Fibroblast of lung (primary cell): ENCODE results near the gene DCAF10. TPM values are rescaled to one million over a fixed set of nuclear protein-coding genes. Genes with fewer than 3 reads are reported as not detected.

Source experiments
- DNase-seq, 2 donors: peaks; one replicate each; pipeline versions ENCODE4 v3.0.0 to v3.0.0-alpha.2; 2010; ENCODE audit warnings: low read depth in 2 of 2
- H2AFZ ChIP-seq: 2 replicates; pipeline ENCODE4 v1.5.1; 2012; ENCODE audit warnings: low read length, control low read depth, inconsistent platforms
- H3K27ac ChIP-seq: 2 replicates; pipeline ENCODE4 v1.5.1; 2011; ENCODE audit warnings: low read length, control low read depth; ENCODE audit not compliant: insufficient read depth
- H3K27me3 ChIP-seq: 2 replicates; pipeline ENCODE4 v1.5.1; 2011; ENCODE audit warnings: mild to moderate bottlenecking, low read length; ENCODE audit not compliant: control insufficient read depth, insufficient read depth
- H3K36me3 ChIP-seq: 2 replicates; pipeline ENCODE4 v1.5.1; 2011; ENCODE audit warnings: low read length; ENCODE audit not compliant: control insufficient read depth, insufficient read depth
- H3K4me1 ChIP-seq: 2 replicates; pipeline ENCODE4 v1.5.1; 2011; ENCODE audit warnings: low read length; ENCODE audit not compliant: control insufficient read depth, insufficient read depth; ENCODE audit errors: extremely low read depth
- H3K4me2 ChIP-seq: 2 replicates; pipeline ENCODE4 v1.5.1; 2011; ENCODE audit warnings: low read length, control low read depth; ENCODE audit not compliant: insufficient read depth; ENCODE audit errors: extremely low read depth
- H3K4me3 ChIP-seq, 4 experiments: fragments of 200-600 bp in 1 of 4; sonication (generic) in 1 of 4; replicated peaks in 1 of 4; 2 replicates each; pipeline ENCODE4 v1.5.1; 2011 to 2016; ENCODE audit warnings: low read length in 4 of 4, low read depth in 3 of 4, mild to moderate bottlenecking in 3 of 4, control low read depth in 2 of 4, inconsistent platforms in 1 of 4, mixed read lengths in 1 of 4; ENCODE audit not compliant: insufficient read depth in 1 of 4; ENCODE audit errors: control extremely low read depth in 1 of 4
- H3K79me2 ChIP-seq: 2 replicates; pipeline ENCODE4 v1.5.1; 2012; ENCODE audit warnings: mild to moderate bottlenecking, low read length, inconsistent platforms; ENCODE audit not compliant: control insufficient read depth, insufficient read depth
- H3K9ac ChIP-seq: 2 replicates; pipeline ENCODE4 v1.5.1; 2011; ENCODE audit warnings: mild to moderate bottlenecking, low read length, control low read depth; ENCODE audit not compliant: insufficient read depth
- H3K9me3 ChIP-seq: 2 replicates; pipeline ENCODE4 v1.5.1; 2012; ENCODE audit warnings: low read depth, low read length; ENCODE audit not compliant: control insufficient read depth, insufficient read depth
- H4K20me1 ChIP-seq: 2 replicates; pipeline ENCODE4 v1.5.1; 2011; ENCODE audit warnings: low read length; ENCODE audit not compliant: control insufficient read depth, insufficient read depth; ENCODE audit errors: extremely low read depth
- CTCF ChIP-seq, 2 donors: IDR thresholded peaks in 1 of 2; conservative IDR thresholded peaks in 1 of 2; 1 replicate in 1 of 2; 2 replicates in 1 of 2; pipeline ENCODE4 v1.5.1; 2011 to 2012; ENCODE audit warnings: low read length in 2 of 2, control low read depth in 1 of 2, inconsistent platforms in 1 of 2, low read depth in 1 of 2, mild to moderate bottlenecking in 1 of 2
- EZH2 ChIP-seq: IDR thresholded peaks from 2 replicates; pipeline ENCODE4 v1.5.1; 2012; ENCODE audit warnings: low read length, control low read depth, mild to moderate bottlenecking; ENCODE audit errors: missing control alignments
- polyA plus RNA-seq, 2 donors: library from polyadenylated mRNA; depleted of rRNA in 1 of 2; stranded (reverse) in 1 of 2; unstranded in 1 of 2; fragments of >200 nt; gene quantifications; 2 replicates each; pipeline ENCODE4 v1.2.1, GENCODE V29; 2011 to 2012; ENCODE audit warnings: missing spikeins in 1 of 2
- total RNA-seq: library from RNA; depleted of rRNA; stranded (reverse); fragments of >200 nt; gene quantifications from 2 replicates; pipeline ENCODE4 v1.2.1, GENCODE V29; 2014

The DCAF10 gene
- total and polyA plus RNA-seq, 2 donors (not counting 1 experiment from before 2014, with no cell fraction given) = 26.6 to 33.5 TPM

- peaks cover 3% of the 10 kb centered on the region for H3K79me2 ChIP-seq
- peak overlapping the region; percentile 82 to 95 (median 88) for H3K4me3 ChIP-seq
- H2AFZ ChIP-seq = peak overlapping the region; percentile 84
- no peak overlapping the region for H3K27ac ChIP-seq
- peak overlapping the region; percentile 75 for H3K4me2 ChIP-seq
- no peaks in the 10 kb centered on the region for H3K27me3 ChIP-seq
- no peaks in the 10 kb centered on the region for H3K9me3 ChIP-seq
- no peak overlapping the region for H3K9ac ChIP-seq
- no peaks in the 10 kb centered on the region for H3K4me1 ChIP-seq
- TF ChIP-seq EZH2 (no peak), CTCF (conservative IDR thresholded peaks at IDR 0.05 in 1 of 2, IDR thresholded peaks at IDR 0.05 in 1 of 2; ENCODE audit: low read depth in 1 of 2, low read length in 2 of 2) (no peak)
- DNase-seq = no peak
- H4K20me1 ChIP-seq = no peaks in the 10 kb centered on the region
- no peaks in the 10 kb centered on the region for H3K36me3 ChIP-seq
Observed at GRCh38 chr9:37752642-37753488, 47.7 kb upstream of the DCAF10 start.

- peak; percentile 73 for DNase-seq
- Histone ChIP-seq H3K27me3 (no peaks in the 10 kb centered on the region), H3K4me3 (peak within 1 kb of the TSS; percentile 82 to 95 (median 88)), H3K27ac (peak within 1 kb of the TSS; percentile 83), H3K4me1 (no peaks in the 10 kb centered on the region), H2AFZ (peak within 1 kb of the TSS; percentile 91), H3K4me2 (peak within 1 kb of the TSS; percentile 85), H4K20me1 (no peaks in the 10 kb centered on the region), H3K36me3 (no peaks in the 10 kb centered on the region), H3K9me3 (no peaks in the 10 kb centered on the region), H3K9ac (peak within 1 kb of the TSS; percentile 73), H3K79me2 (peaks cover 3% of the 10 kb centered on the region)
- TF ChIP-seq CTCF (conservative IDR thresholded peaks at IDR 0.05 in 1 of 2, IDR thresholded peaks at IDR 0.05 in 1 of 2; ENCODE audit: low read depth in 1 of 2, low read length in 2 of 2) = no peak
Observed at GRCh38 chr9:37753489-37754190, 47.0 kb upstream of the DCAF10 start, which contains the start of gene TRMT10B. TSS of gene TRMT10B (plus strand) at chr9:37753805. CDS start at chr9:37761932, 8,127 bp downstream.

- DNase-seq = no peak
- no peak overlapping the region for H3K27ac ChIP-seq
- peaks cover 3% of the 10 kb centered on the region for H3K79me2 ChIP-seq
- peaks cover 13% of the 10 kb centered on the region for H3K4me1 ChIP-seq
- TF ChIP-seq EZH2 (no peak), CTCF (conservative IDR thresholded peaks at IDR 0.05 in 1 of 2, IDR thresholded peaks at IDR 0.05 in 1 of 2; ENCODE audit: low read depth in 1 of 2, low read length in 2 of 2) (no peak)
- H3K27me3 ChIP-seq = no peaks in the 10 kb centered on the region
- no peak overlapping the region for H2AFZ ChIP-seq
- H4K20me1 ChIP-seq = no peaks in the 10 kb centered on the region
- no peaks in the 10 kb centered on the region for H3K36me3 ChIP-seq
- no peaks in the 10 kb centered on the region for H3K9me3 ChIP-seq
- H3K9ac ChIP-seq = no peak overlapping the region
- H3K4me3 ChIP-seq = no peak overlapping the region
- no peak overlapping the region for H3K4me2 ChIP-seq
Observed at GRCh38 chr9:37758747-37759146, 41.9 kb upstream of the DCAF10 start.
